Stimulated activated naive CD8-positive, alpha-beta T cell treated with anti-CD3 and anti-CD28 coated beads, Interleukin-15, Interleukin-2, amounts not matched to agents 100 ng/mL and 50 ng/mL, for 24 hours (primary cell): ENCODE data around the gene SCAMP3.

ENCODE experiments used
- H3K27ac Mint-ChIP-seq: one replicate; pipeline ENCODE4 v1.8.0; 2021; ENCODE audit warnings: mild to moderate bottlenecking, mixed read lengths
- H3K27me3 Mint-ChIP-seq: one replicate; pipeline ENCODE4 v1.8.0; 2021; ENCODE audit warnings: mixed read lengths
- H3K36me3 Mint-ChIP-seq: one replicate; pipeline ENCODE4 v1.8.0; 2021; ENCODE audit warnings: low read depth, mixed read lengths
- H3K4me1 Mint-ChIP-seq: one replicate; pipeline ENCODE4 v1.8.0; 2021; ENCODE audit warnings: low read depth, mixed read lengths
- H3K4me3 Mint-ChIP-seq: one replicate; pipeline ENCODE4 v1.8.0; 2021; ENCODE audit warnings: mild to moderate bottlenecking, mixed read lengths
- H3K9me3 Mint-ChIP-seq: one replicate; pipeline ENCODE4 v1.8.0; 2021; ENCODE audit warnings: mixed read lengths

SCAMP3 gene

GRCh38 chr1:155273343-155274245 lies 11.4 kb upstream of the SCAMP3 start, which contains the start of gene CLK2:
TSS of gene CLK2 (minus strand) at chr1:155273504. CDS start at chr1:155270977, 2,527 bp downstream.
- peak within 1 kb of the TSS; percentile 91 for H3K4me3 Mint-ChIP-seq
- H3K9me3 Mint-ChIP-seq = no peaks in the 10 kb centered on the region
- H3K4me1 Mint-ChIP-seq = peaks cover 50% of the 10 kb centered on the region
- H3K27me3 Mint-ChIP-seq = no peaks in the 10 kb centered on the region
- peaks cover 40% of the 10 kb centered on the region for H3K36me3 Mint-ChIP-seq
- peak within 1 kb of the TSS; percentile 90 for H3K27ac Mint-ChIP-seq

GRCh38 chr1:155272466-155273342 lies 10.5 kb upstream of the SCAMP3 start:
- H3K27ac Mint-ChIP-seq = peak overlapping the region; percentile 90
- H3K4me1 Mint-ChIP-seq = peaks cover 44% of the 10 kb centered on the region
- H3K36me3 Mint-ChIP-seq = peaks cover 47% of the 10 kb centered on the region
- no peaks in the 10 kb centered on the region for H3K27me3 Mint-ChIP-seq
- H3K9me3 Mint-ChIP-seq = no peaks in the 10 kb centered on the region
- peak overlapping the region; percentile 91 for H3K4me3 Mint-ChIP-seq

- no peaks in the 10 kb centered on the region for H3K27me3 Mint-ChIP-seq
- peaks cover 28% of the 10 kb centered on the region for H3K4me1 Mint-ChIP-seq
- peaks cover 76% of the 10 kb centered on the region for H3K36me3 Mint-ChIP-seq
- H3K27ac Mint-ChIP-seq = no peak overlapping the region
- H3K9me3 Mint-ChIP-seq = no peaks in the 10 kb centered on the region
- no peak overlapping the region for H3K4me3 Mint-ChIP-seq
Measured at GRCh38 chr1:155269381-155269780, 7.2 kb upstream of the SCAMP3 start.

GRCh38 chr1:155268630-155269029 lies 6.5 kb upstream of the SCAMP3 start:
- H3K4me1 Mint-ChIP-seq = peaks cover 25% of the 10 kb centered on the region
- H3K27me3 Mint-ChIP-seq = no peaks in the 10 kb centered on the region
- H3K36me3 Mint-ChIP-seq = peaks cover 83% of the 10 kb centered on the region
- no peaks in the 10 kb centered on the region for H3K9me3 Mint-ChIP-seq
- H3K4me3 Mint-ChIP-seq = no peak overlapping the region
- no peak overlapping the region for H3K27ac Mint-ChIP-seq

- no peaks in the 10 kb centered on the region for H3K27me3 Mint-ChIP-seq
- no peaks in the 10 kb centered on the region for H3K9me3 Mint-ChIP-seq
- H3K4me1 Mint-ChIP-seq = peaks cover 31% of the 10 kb centered on the region
- H3K4me3 Mint-ChIP-seq = no peak overlapping the region
- H3K27ac Mint-ChIP-seq = no peak overlapping the region
- H3K36me3 Mint-ChIP-seq = peaks cover 89% of the 10 kb centered on the region
Measured at GRCh38 chr1:155267373-155267772, 5.2 kb upstream of the SCAMP3 start.

- Mint-ChIP-seq H3K4me1 (peaks cover 30% of the 10 kb centered on the region), H3K9me3 (no peaks in the 10 kb centered on the region), H3K4me3 (no peak overlapping the region), H3K27ac (no peak overlapping the region), H3K27me3 (no peaks in the 10 kb centered on the region), H3K36me3 (peaks cover 88% of the 10 kb centered on the region)
Measured at GRCh38 chr1:155266553-155266952, 4.4 kb upstream of the SCAMP3 start.

- H3K4me3 Mint-ChIP-seq = peak overlapping the region; percentile 1
- H3K9me3 Mint-ChIP-seq = no peaks in the 10 kb centered on the region
- peaks cover 84% of the 10 kb centered on the region for H3K36me3 Mint-ChIP-seq
- H3K4me1 Mint-ChIP-seq = peaks cover 40% of the 10 kb centered on the region
- no peaks in the 10 kb centered on the region for H3K27me3 Mint-ChIP-seq
- H3K27ac Mint-ChIP-seq = peak overlapping the region; percentile 94
Measured at GRCh38 chr1:155263067-155263466, 907 bp upstream of the SCAMP3 start.

- Mint-ChIP-seq H3K36me3 (peaks cover 82% of the 10 kb centered on the region), H3K4me3 (peak overlapping the region; percentile 90), H3K27ac (peak overlapping the region; percentile 94), H3K4me1 (peaks cover 40% of the 10 kb centered on the region), H3K27me3 (no peaks in the 10 kb centered on the region), H3K9me3 (no peaks in the 10 kb centered on the region)
Measured at GRCh38 chr1:155261493-155261851, 688 bp downstream of the SCAMP3 start.

- Mint-ChIP-seq H3K9me3 (no peaks in the 10 kb centered on the region), H3K4me1 (peaks cover 46% of the 10 kb centered on the region), H3K27me3 (no peaks in the 10 kb centered on the region), H3K36me3 (peaks cover 75% of the 10 kb centered on the region), H3K27ac (peak overlapping the region; percentile 94), H3K4me3 (peak overlapping the region; percentile 90)
Measured at GRCh38 chr1:155260276-155260675, 1.9 kb downstream of the SCAMP3 start.

- Mint-ChIP-seq H3K4me3 (peak overlapping the region; percentile 85), H3K9me3 (no peaks in the 10 kb centered on the region), H3K4me1 (peaks cover 40% of the 10 kb centered on the region), H3K27me3 (no peaks in the 10 kb centered on the region), H3K36me3 (peaks cover 40% of the 10 kb centered on the region), H3K27ac (peak overlapping the region; percentile 76)
Measured at GRCh38 chr1:155256058-155256852, 5.9 kb downstream of the SCAMP3 start.

GRCh38 chr1:155255243-155256007 lies 6.7 kb downstream of the SCAMP3 start, which contains the start of gene ENTREP3:
TSS of gene ENTREP3 (minus strand) at chr1:155255483. CDS start at chr1:155254877, 606 bp downstream.
- H3K4me1 Mint-ChIP-seq = peaks cover 40% of the 10 kb centered on the region
- H3K4me3 Mint-ChIP-seq = peak within 1 kb of the TSS; percentile 85

GRCh38 chr1:155254714-155255242 lies 7.4 kb downstream of the SCAMP3 start:
- H3K4me3 Mint-ChIP-seq = peak overlapping the region; percentile 85
- no peaks in the 10 kb centered on the region for H3K27me3 Mint-ChIP-seq
- peak overlapping the region; percentile 72 for H3K27ac Mint-ChIP-seq
- peaks cover 38% of the 10 kb centered on the region for H3K4me1 Mint-ChIP-seq
- no peaks in the 10 kb centered on the region for H3K9me3 Mint-ChIP-seq
- H3K36me3 Mint-ChIP-seq = peaks cover 28% of the 10 kb centered on the region

More at GRCh38 chr1:155255243-155256007, 6.7 kb downstream of the SCAMP3 start, which contains the start of gene ENTREP3:
- Mint-ChIP-seq H3K27ac (peak within 1 kb of the TSS; percentile 76), H3K9me3 (no peaks in the 10 kb centered on the region), H3K27me3 (no peaks in the 10 kb centered on the region), H3K36me3 (peaks cover 32% of the 10 kb centered on the region)

- H3K9me3 Mint-ChIP-seq = no peaks in the 10 kb centered on the region
- peaks cover 23% of the 10 kb centered on the region for H3K36me3 Mint-ChIP-seq
- peak overlapping the region; percentile 85 for H3K4me3 Mint-ChIP-seq
- H3K27ac Mint-ChIP-seq = peak overlapping the region; percentile 72
- H3K27me3 Mint-ChIP-seq = no peaks in the 10 kb centered on the region
- H3K4me1 Mint-ChIP-seq = peaks cover 33% of the 10 kb centered on the region
Measured at GRCh38 chr1:155254228-155254713, 7.9 kb downstream of the SCAMP3 start.
